HG03565 (cell line): ENCODE data around the gene TMEM200A.

Experiments
- ATAC-seq: cut with Tn5 transposase; IDR thresholded peaks from one replicate; pipeline ENCODE4 v1.9.1; 2021; ENCODE audit warnings: mild to moderate bottlenecking, moderate library complexity; ENCODE audit not compliant: unreplicated experiment

The TMEM200A gene

DNA sequence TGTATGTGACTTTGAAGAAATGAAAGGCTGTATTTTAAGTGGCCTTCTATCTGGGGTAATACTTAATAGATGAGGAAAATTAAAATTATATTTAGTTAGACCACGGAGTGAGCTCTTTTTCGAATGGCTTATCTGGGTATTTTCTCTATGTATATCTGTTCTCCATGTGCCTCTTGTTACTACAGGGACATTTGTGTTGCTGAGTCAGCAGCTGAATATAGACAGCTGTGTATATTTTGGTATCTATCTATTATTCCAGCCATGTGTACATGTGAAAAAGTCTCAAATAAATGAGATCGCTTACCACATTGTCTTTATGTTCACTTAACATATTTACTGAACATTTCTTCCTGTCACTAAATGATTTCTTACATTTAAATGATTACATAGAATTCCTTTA, 57.2 kb downstream of the TMEM200A start:
- no peak for ATAC-seq

DNA sequence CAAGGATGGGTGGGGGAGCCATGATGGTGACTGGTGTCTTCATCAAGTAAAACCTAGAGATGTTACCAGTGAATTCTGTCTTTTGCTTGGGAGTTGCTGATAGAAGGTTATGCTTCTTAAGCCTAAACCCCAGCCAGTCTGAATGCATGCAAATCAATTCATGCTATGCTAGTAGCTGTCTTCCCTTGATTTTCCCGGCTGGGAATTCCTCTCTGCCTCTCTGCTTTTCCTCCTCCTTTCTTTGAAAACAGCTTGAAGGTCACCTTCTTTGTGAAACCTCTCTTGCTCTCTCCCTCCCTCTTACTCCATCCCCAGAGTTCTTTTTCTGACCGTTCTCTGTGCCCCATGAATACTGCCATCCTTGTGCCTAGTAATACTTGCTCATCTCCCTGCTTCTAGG, 58.9 kb downstream of the TMEM200A start:
- ATAC-seq: no peak

DNA sequence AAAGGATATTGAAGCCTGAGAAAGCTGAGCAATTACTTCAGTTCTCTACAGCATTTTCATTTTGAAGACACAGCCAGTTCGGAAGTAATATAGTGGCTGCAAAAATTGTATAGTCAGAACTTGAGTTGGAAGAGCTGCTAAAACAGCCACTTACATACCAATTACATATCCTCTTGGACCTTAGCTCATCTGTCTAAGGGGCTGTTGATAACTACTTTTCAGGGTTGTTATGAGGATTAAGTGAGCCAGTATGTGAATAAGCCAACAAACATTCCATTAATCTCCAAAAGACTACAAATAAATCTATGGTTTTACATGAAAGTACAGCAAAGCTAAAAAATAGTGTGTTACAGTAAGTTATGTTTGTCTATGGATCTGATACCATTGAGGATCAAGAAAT, 59.7 kb downstream of the TMEM200A start:
- no peak for ATAC-seq

DNA sequence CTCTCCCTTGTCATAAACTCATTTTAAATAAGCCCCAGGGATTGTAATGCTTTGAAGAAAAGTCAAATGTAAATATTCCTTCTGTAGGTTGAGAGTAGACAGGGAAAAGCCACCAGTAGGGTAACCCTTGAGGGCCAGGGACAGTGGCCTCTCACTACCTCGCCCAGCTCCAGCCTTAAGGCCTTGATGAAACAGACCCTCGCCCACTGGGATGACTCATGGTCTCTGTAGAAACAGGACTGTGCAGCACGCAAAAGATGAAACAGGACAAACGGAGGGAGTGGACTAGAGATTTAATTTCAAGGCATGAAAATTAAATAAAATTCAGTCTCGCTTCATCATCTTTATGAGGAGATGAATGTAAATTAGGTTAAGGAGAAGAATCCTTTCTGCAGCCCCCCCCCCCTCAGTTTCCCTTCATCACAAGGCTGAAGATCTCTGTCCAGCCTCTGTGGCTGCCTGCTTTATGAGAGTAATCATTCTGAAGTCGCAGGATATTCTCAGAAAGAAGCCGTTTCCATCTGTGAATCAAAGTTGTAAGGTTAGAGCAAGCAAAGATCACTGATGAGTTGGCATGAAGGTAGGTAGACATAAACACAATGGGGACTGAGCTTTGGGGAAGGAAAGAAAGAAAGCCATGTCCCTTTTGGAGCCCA, 60.4 kb downstream of the TMEM200A start:
- ATAC-seq: no peak

DNA sequence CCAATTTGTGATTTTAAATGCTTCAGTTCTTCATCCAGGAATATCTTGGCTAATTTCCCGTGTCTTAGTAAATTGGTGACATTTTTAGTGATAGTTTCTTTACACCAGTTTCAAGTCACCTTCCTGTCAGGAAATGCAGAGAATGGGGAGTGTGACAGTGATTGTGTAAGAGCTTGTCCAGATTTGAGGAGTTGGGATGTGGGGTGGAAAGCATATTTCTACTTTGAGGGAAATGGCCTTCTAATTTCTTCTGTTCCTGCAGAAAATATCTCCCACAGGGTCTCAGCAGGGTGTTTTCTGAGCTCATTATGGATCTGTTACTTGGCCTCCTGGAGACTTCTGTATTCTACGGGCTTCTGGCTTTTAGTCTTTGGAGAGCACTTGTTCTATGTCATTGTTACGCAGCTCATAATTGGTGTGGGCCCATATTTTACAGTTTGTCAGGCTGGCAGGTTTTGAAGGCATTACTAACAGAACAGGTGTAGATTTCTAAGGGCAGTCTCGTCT, 65.6 kb downstream of the TMEM200A start:
- no peak for ATAC-seq

DNA sequence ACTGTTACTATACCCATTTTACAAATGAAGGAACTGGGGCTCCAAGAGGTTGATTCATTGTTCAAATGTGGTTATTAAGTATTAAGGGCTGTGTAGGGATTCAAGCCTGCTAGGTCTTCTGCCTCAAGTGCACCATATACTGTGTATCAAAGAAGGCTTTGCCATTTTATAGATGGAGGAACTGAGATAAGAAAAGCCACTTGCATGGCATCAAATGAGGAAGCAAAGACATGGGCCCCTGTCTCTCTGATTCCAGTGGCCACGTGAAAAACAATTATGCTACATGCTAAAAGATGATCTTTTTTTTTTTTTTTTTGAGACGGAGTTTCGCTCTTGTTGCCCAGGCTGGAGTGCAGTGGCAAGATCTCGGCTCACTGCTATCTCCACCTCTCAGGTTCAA, 67.0 kb downstream of the TMEM200A start:
- no peak for ATAC-seq

DNA sequence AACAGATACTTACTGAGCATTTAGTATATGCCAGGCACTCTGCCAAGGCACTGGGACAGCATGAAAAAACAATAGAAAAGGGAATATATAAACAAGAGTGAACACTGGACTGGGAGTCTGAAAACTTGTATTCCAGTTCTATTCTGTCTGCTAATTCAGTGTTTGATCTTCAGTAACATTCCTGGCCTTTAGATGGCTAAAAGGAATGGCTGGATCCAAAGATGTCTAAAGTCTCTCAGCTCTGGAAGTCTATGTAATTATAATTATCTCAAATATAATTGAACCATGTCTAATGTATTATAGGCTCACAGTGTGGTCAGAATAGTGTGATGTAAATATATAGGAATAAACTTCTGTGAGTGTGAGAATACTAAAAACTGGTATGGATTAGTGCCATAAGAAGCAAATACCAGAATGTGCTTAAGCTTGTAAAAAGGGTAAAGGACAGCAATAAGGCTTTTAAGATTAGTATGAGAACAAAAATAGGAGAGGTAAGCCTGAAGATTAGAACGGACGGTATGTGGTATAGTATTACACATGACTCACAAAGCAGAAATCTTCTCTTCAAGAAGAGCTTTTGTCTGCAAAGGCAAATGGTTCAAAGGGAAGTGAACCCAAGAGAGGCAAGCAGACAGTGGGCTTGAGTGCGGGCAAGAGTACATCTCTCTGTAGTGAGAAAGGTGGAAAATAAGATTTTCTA, 68.5 kb downstream of the TMEM200A start:
- no peak for ATAC-seq

DNA sequence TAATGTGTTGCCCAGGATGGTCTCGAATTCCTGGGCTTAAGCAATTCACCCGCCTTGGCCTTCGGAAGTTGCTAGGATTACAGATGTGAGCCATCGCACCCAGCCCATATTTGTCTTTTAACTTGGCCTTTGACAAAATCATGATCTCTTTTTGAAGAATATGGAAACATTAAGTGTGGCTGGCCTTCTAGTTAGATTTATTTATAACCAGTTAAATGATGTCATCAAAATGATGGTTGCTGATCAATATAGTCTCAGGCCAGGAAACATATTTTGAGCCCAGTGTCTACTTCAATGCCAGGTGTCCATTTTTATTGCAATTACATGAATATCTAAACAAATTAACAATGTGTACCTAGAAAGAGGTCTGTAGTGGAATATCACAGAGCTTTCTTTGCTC, 69.4 kb downstream of the TMEM200A start:
- ATAC-seq: no peak

DNA sequence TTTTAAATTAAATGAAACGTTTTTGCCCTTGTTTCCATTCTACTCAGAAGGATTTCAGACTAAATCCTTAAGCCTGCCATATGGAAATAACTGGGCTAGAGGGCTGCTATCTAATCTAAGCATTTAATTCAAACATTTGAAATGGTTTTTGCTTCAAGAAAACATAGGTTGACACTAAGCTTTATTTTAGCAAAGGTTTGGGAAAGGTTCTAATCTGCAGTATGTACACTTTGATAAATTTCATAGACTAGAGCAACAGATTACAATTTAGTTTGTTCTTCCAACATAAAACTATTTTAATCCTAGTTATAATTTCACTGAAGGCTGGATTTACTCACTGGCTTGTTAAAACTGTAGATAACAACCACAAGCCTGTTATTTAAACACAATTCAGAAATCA, 72.1 kb downstream of the TMEM200A start:
- no peak for ATAC-seq

DNA sequence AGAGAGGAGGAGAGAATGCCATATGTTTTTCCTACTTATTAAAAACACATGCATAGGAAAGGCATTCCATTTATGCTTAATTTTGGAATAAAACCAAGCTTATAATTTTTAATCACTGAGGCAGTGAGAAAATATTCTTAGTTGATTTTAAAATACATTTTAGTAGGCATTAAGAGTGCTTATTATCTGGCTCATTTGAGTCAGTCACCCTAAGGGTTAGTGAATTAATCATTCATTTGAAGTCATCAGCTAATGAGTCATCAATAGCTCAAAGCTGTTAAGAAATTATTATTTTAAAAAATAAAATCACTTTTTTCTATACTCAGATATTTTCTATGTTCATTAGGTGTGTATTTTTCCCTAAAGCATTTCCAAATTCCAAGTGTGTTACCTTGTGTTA, 81.6 kb downstream of the TMEM200A start:
- ATAC-seq: no peak

DNA sequence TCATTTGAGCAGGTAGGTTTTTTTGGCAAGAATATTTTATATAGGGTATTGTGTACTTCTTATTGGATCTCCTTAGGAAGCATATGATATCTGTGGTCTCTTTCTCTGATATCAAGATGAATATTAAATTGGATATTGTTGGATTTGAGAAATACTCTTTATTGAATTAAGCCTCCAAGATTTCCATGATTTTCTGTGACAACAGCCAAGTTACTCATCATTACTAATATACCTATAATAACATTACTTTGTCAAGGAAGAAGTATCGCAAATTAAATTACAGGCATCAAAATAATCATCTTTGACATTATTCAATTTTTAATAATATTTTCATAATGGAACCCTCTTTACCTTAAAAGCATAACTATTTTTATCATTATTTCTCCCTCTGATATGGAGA, 86.5 kb downstream of the TMEM200A start:
- no peak for ATAC-seq

DNA sequence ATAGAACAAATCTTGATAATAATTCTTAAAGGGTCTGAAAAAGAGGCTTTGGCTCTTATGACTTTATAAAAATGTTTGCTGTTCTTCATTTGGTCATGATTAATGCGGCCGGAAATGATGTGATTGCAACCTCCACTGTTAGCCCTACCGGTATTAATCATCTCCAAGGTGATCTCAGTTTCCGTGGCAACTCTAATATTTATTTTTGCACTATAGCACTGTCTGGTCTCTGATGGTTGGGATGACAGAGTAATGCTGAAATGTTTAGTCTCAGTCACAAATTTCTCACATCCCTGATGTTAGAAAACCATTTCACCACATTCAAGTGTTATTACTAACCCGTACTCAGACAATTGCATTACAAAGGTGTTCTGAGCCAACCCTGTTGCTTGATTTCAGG, 87.4 kb downstream of the TMEM200A start:
- peak; percentile 53 for ATAC-seq

DNA sequence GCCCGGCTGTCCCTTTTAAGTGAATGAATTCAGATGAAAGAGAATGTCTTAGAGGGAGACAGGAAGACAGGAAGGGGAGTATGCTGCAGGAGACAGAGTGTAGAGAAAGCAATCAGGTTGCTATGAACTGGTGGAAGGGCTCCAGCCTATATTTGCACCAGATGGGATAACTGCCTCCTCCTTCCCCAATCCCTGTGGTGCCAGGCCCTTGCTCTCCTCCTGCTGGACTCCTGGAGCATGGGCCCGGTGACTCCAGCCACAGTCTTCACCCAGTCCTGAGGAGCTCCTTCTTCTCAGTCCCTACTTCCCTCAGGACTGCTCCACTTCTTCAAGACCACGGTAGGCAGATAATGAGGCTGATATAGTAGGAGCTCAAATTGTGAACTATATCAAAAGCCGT, 91.8 kb downstream of the TMEM200A start:
- ATAC-seq: no peak

DNA sequence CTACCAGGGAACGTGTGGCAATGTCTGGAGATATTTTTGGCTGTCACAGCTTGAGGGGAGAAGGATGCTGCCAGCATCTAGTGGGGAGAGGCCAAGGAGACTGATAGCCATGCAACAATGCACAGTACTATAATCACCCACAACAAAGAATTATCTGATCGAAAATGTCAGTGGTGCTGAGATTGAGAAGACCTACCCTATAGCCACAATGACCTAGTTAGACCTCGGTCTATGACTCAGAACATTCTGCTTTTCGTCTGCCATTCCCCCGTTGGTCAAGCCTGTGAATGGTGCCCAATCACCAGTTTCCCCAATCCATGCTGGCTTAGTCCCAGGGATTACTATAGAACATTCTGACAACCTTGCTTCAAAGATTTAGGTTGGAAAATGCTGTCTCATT, 93.5 kb downstream of the TMEM200A start:
- no peak for ATAC-seq

DNA sequence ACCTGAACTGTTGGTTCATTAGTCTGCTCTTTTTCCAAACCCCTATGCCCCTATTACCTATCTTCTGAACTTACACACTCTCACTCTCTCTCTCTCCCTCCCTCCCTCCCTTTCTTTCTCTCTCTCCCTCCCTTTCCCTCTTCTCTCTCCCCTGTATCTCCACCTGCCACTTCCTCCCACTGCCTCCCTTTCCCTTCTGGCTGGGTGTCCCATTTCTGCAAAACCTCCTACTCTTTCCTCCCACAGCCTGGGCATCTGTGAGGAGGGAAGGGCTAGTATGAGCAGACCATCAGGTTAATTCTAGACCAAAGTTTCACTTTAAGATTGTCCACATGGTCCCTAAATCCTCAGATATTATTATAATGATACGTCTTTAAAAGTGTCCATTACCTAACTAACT, 95.1 kb downstream of the TMEM200A start:
- no peak for ATAC-seq

DNA sequence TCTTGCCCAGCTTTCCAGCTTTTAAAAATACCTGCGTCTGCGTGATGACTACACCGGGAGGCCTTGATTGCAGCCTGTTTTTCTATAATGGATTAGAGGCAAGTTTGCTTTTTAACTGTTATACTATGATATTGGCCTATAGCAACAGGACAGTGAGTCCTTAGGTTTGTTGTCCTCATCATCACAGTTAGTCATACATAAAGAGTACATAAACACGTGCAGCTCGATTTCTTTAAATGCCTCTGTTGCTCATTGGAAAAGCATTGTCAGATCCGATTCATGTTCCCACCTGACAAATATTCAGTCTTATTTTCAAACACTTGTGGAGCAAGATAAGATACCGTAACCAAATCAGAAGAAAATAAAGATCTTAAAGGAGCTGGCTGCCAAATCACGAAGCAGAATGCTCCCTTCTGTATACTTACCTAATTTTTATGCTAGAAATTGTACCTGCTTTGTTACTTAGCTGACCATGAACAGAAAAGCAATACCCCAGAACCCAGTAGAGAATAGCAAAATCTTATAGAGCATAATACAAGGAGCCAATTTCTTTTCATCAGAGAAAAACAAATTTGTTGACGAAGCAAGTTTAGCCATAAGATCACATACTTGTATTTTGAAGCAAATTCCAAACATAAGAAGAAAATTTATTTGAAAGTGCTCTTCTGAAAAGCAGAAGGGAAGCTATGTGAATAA, 100.4 kb downstream of the TMEM200A start:
- no peak for ATAC-seq

DNA sequence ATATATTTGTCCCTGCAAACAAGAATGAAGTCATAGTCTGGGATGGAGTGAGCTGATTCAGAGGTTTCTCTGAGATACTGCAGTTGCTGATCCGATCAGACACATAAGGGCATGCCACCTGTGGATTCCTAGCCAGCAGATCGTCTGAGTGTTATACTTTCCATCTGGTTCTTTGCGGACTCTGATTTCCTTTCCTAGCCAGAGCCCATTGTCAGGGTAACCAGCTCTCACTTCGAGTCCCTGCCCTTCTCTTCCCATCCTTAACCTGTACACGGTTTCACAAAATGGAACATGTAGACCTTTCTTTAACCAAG, 100.9 kb downstream of the TMEM200A start:
- ATAC-seq: no peak

DNA sequence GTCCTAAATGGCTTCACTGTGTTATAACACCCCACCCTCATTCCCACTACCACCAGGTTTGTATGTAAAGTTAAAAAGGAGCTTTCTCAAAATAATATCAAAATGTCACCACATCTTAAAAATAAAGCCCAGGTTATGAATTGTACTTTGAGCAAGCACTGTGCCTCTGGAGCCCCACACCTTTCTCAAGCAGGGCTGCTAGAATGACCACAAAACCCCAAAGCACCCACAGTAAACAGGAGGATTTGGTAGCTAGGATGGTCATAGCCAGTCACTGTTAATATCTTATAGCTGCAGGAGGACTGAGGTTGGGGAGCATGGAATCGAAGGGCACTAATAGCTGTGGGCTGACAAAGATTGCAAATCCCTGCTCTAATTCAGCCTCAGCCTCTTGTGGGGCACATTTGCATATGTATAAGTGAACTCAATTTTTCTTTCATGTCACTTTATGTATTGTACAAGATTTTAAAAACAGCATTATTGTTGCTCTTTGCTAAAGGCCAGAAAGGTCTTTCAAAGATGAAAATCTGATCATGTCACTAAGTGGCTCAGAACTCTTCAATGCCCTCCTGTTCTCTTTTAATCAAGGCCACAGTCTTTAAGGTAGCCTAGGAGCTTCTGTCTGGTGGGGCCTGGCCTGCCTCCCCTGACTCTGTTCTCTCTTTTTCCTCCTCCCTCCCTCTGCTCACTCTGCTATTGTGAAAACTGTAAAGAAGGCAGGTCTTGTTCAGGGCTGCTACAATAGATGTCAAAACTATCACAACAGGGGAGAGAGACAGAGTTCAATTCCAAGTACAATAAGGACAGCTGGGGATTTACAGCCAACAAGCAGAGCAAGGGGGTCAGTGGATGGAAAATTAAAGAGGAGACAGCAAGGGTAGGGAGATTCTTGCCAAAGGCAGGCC, 101.6 kb downstream of the TMEM200A start:
- no peak for ATAC-seq

DNA sequence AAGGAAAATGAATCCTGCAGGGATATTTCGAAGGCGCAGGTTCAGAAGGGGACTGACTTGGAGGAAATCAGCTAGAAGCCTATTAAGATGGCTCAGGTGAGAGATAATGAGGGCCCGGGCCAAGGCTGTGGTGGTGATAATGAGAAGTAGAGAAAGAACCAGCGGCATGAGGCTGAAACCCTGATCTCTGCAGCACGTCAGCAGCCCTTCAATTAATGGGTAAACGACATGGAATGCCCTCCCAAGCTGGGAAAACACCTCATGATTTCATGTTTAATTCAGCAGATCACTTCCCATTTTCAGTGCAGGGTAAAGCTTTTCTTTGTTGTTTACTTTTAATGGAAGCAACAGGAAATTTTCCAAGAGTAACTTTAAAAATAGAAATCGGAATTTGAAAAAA, 104.9 kb downstream of the TMEM200A start:
- ATAC-seq: no peak

DNA sequence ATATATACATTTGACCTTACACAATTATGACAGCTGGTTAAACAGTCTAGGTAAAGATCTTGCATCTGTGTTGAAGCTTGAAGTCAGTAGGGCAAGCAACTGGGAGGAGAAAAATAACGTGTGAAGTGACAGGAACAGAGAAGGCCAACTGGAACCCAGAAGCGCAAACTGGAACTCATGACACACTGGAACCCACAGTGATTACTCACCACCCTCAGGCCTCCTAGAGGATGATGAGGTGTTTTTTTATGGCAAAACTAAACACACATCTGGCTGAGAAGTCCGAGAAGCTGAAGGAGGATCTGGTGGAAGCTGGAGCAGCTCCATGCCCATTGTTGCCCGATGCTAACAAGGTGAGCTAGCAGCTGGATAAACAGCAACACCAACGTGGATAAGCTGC, 108.1 kb downstream of the TMEM200A start:
- ATAC-seq: no peak
